ENCODE data around the gene PSTPIP1.
A peak's percentile ranks its signal among the peaks of the same experiment; 100 is the strongest.

DNA sequence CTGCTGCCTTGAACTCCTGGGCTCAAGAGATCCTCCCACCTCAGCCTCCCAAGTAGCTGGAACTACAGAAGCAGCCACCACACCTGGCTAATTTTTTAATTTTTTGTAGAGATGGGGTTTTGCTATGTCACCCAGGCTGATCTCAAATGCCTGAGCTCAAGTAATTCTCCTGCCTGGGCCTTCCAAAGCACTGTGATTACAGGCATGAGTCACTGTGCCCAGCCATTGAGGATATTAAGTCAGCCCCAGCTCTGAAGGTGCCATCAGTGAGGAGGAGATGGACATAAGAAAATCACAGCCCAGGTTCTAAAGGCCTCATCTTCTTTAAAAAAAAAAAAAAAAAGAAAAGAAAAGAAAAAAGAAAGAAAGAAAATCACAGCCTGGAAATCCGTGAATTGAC is 26.6 kb upstream of the PSTPIP1 start:
- no peak for TF ChIP-seq SMC3 (IDR thresholded peaks at IDR 0.05; ENCODE audit: low read depth, low read length)
- TF ChIP-seq, protein P1, sequence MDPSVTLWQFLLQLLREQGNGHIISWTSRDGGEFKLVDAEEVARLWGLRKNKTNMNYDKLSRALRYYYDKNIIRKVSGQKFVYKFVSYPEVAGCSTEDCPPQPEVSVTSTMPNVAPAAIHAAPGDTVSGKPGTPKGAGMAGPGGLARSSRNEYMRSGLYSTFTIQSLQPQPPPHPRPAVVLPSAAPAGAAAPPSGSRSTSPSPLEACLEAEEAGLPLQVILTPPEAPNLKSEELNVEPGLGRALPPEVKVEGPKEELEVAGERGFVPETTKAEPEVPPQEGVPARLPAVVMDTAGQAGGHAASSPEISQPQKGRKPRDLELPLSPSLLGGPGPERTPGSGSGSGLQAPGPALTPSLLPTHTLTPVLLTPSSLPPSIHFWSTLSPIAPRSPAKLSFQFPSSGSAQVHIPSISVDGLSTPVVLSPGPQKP (IDR thresholded peaks at IDR 0.05; ENCODE audit: borderline replicate concordance, low read depth, low read length): no peak
- no peak for TF ChIP-seq CTCF (conservative IDR thresholded peaks at IDR 0.05; ENCODE audit: low read depth, low read length)
- no peak for TF ChIP-seq NFE2L2 (IDR thresholded peaks at IDR 0.05; ENCODE audit: low read depth, low read length)
- TF ChIP-seq FOS (IDR thresholded peaks at IDR 0.05; ENCODE audit: low read depth, low read length): 0 out of 2 replicates have a peak, but pooled peaks have one; percentile 4
- TF ChIP-seq RAD21 (IDR thresholded peaks at IDR 0.05; ENCODE audit: low read length): no peak
- no peak for TF ChIP-seq RFX5 (IDR thresholded peaks at IDR 0.05; ENCODE audit: low read depth, low read length)
- TF ChIP-seq POLR2A (IDR thresholded peaks at IDR 0.05; ENCODE audit: low read depth, low read length): no peak
- TF ChIP-seq RCOR1 (IDR thresholded peaks at IDR 0.05; ENCODE audit: insufficient replicate concordance, low read length): no peak
- no peak for TF ChIP-seq MAFK (IDR thresholded peaks at IDR 0.05; ENCODE audit: low read depth, low read length)
- no peak for TF ChIP-seq MAZ (IDR thresholded peaks at IDR 0.05; ENCODE audit: borderline replicate concordance, low read depth, low read length)
- no peak for TF ChIP-seq CEBPB (IDR thresholded peaks at IDR 0.05; ENCODE audit: low read depth, low read length)
